GM18498 (cell line): Measurements from ENCODE around the gene ACOD1.
A peak's percentile ranks its signal among the peaks of the same experiment; 100 is the strongest.

Experiments used
- ATAC-seq: cut with Tn5 transposase; IDR thresholded peaks from one replicate; pipeline ENCODE4 v1.9.1; 2021; ENCODE audit warnings: mild to moderate bottlenecking, moderate library complexity; ENCODE audit not compliant: unreplicated experiment

Gene ACOD1

DNA sequence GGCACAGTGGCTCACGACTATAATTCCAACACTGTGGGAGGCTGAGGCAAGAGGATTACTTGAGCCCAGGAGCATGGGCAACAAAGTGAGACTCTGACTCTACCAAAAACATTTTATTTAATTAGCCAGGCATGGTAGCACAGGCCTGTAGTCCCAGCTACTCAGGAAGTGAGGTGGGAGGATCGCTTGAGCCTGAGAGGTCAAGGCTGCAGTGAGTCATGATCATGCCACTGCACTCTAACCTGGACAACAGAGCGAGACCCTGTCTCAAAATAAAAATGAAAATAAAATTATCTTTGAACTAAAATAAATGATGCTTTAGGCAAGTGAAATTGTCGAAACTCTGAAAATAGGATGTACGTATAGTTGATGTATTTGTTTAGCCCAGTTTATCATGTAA is 35.4 kb downstream of the ACOD1 start:
- no peak for ATAC-seq

DNA sequence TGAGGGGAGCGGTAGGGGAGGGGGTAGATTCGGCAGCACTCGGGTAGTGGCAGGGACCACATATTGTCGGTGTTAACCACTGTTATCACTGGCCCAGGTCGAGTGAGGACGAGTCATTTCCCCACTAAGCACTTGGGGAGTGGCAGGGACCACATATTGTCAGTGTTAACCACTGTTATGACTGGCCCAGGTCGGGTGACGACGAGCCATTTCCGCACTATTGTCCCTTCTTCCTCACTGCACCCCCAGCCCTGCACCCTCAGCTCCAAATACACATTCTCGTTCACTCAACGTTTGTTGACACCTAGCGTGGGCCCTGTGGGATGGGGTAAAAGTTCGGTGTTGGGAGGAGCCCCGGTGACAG is 43.1 kb downstream of the ACOD1 start:
- ATAC-seq = peak; percentile 61

DNA sequence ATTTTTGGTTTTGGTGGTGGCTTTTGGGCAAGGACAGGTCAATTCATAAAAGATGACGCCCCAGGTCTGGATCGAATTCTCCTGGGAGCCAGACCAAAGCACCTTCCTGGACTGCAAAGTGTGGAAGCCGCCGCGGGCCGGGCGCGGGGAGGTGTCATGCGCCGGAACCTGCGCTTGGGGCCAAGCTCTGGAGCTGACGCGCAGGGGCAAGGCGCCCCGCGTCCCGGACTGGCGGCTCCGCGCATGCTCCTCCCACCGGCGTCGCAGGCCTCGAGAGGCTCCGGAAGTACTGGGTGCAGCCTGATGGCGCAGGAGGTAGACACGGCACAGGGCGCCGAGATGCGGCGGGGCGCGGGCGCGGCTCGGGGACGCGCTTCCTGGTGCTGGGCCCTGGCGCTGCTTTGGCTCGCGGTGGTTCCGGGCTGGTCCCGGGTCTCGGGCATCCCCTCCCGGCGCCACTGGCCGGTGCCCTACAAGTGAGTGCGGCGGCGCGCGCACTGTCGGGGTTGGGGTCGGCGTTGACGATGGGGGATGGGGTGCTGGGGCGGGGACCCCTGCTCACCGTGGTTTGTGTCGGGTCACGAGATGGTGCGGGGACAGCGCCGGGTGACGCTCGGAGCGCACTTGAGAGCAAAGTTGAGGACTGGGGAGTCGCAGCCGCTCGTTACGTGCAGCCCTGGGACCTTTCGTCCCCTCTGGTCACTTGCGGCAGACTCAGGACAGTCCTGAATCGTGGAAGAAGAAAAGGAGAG is 43.7 kb downstream of the ACOD1 start, which contains the start of gene CLN5:
Gene CLN5 (plus strand): TSS at position 286 of the 752 bp plus-strand sequence. CDS start 18 bp downstream, at position 304.
- ATAC-seq = peak; percentile 96

DNA sequence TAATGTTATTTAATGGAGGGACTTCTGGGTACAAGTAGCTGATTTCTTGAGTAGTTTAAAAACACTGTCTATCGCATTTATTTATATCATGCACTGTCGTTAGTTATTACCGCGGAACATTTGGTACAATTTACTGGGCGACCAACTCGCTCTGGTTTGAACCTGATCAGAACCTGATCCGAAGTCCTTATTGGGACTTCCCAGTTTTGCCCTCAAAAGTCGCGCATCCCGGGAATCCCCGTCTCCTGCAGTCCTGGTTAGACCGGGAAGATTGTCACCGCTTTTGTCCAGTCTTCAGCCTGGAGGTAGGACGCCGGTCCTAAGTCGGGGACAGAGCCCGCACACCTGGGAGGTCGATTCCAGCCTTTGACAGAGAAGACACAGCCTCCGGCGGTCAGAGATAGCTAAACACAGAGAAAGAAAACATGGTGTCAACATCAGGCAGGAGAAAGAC is 44.3 kb downstream of the ACOD1 start:
- ATAC-seq = no peak

DNA sequence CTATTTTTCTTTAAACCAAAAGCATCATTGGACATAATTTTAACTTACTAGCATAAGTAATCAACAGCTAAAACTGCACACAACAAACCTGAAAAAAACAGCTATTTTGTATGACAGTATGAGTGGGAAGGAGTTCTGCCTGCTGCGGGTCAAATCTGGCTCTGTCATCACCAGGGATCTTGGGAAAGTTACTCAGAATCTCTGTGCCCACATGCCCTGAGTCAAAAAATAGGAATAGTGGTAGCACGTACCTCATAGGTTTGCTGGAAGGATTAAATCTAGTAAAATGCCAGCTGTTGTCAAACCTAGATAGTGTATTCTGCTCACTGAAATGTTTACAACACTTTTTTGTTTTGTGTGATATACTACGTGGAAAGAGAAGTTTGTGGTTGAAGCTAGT is 44.7 kb downstream of the ACOD1 start:
- ATAC-seq = no peak

DNA sequence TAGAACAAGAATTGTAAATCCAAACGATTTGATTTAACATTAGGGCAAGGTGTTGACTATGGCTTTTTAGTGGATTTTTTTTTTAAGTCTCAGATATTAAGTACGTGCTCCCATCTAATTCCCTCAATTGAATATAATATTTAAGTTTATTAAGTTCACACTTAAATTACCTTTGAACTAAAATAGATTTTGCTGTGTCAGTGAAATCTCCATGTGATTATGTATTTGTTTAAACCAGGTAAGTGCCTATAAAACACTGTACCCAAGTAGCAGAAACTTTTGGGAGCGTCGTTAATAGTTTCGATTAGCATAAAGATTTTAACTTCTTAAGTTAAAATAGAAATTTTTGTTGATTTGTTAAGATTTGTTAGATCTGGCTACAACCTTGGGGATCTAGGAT is 45.2 kb downstream of the ACOD1 start:
- ATAC-seq = no peak

DNA sequence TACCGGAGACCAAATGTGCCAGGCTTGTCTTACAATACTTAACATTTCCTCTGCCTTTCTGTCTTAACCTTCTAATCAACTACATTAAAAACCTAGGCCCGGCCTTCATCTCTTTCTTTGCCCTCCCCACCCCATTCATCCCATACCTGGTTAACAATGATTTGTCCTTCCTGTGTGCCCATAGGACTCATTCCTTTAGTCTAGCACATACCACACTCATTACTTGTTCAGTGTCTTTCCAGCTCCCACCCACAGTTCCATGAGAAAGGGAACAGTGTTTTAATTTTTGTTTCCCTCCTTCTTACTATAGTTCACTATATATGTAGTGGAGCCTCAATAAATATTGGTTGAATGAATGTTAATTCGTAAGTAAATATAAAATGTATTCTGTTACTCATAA is 46.0 kb downstream of the ACOD1 start:
- no peak for ATAC-seq

DNA sequence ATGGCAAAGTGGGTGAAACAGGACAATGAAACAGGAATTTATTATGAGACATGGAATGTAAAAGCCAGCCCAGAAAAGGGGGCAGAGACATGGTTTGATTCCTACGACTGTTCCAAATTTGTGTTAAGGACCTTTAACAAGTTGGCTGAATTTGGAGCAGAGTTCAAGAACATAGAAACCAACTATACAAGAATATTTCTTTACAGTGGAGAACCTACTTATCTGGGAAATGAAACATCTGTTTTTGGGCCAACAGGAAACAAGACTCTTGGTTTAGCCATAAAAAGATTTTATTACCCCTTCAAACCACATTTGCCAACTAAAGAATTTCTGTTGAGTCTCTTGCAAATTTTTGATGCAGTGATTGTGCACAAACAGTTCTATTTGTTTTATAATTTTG is 52.2 kb downstream of the ACOD1 start:
- ATAC-seq = no peak

DNA sequence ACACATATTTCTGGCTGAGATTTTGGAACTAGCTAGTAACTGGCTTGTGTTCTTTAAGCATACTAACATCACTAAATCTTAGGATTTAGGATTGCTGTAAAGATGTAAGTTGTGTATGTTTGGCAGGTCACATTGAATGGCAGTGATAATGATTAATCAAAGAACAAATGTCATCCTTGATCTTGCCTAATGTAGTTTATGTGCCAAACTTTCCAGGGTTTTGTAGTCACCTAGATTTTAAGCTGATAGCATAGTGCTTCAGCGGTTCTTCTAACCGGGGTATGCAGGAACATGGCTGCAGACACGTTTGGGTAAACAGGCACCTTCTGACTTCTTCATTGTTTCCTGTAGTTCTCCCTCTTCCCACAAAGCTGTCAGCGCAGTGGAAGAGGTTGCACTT is 53.2 kb downstream of the ACOD1 start:
- no peak for ATAC-seq

DNA sequence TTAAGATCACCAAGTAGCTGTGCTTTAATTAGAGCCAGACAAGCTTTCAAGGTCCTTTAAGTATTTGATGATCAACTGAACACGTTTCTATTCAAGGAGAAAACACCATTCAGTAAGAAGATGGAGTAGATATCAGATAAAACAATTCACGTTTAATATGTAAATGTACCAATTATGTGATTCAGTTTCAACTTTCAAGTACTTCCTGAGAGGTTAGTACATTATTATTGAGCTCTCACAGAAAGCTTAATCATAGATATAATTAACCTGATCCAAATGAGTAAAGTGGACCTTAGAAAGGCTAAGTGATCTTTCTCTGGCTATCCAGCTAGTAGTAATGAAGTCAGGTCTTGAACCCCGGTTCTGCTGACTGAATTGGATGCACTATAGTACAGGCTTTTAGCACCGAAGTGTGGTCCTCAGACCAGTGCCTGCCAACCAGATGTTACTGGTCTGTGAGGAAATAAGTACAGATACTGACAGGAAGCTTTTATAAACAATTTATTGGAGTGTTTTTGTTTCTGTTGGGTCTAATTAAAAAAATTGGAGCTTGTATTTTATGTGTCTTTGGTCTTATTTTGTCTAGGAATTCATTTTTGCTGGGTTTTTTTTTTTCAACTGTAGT is 53.8 kb downstream of the ACOD1 start:
- no peak for ATAC-seq

DNA sequence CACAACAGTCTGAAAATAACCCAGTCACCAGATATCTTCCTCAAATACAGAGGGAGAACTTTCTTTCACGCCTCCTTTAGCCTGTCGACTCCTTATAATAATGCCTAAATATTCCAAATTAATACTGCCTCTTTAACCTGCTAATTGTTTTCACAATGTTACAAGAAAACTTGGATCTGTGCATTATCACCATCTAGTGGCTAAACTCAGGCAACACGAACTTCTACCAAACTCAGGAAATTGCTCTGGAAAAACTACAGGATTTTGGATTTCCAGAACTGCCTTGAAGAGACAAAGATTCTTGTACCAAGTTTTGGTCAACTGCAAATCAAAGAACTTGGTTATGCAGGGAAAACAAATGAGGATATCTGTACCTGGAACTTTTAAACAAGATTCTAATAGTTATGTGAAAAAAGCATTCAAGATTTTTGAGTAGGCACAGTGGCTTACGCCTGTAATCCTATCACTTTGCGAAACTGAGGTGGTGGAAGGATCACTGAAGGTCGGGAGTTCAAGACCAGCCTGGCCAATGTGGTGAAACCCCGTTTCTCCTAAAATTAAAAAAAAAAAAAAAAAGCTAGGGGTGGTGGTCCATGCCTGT is 54.4 kb downstream of the ACOD1 start:
- peak; percentile 40 for ATAC-seq
